Suprapubic skin (tissue), 4 donors: Measurements from ENCODE around the gene ST6GALNAC4. TPM values are rescaled to one million over a fixed set of nuclear protein-coding genes. Genes with fewer than 3 reads are reported as not detected.
A peak's percentile ranks its signal among the peaks of the same experiment; 100 is the strongest.

Experiments
- DNase-seq, 2 donors: peaks; one replicate each; pipeline ENCODE4 v3.0.0-alpha.2; 2019; ENCODE audit warnings: low spot score in 2 of 2
- H3K27ac ChIP-seq: fragments of 200-600 bp; sonication (generic); one replicate; pipeline ENCODE4 v1.5.1; 2019
- H3K27me3 ChIP-seq: fragments of 200-600 bp; sonication (generic); one replicate; pipeline ENCODE4 v1.5.1; 2019
- H3K36me3 ChIP-seq: fragments of 200-600 bp; sonication (generic); one replicate; pipeline ENCODE4 v1.5.1; 2019
- H3K4me1 ChIP-seq: fragments of 200-600 bp; sonication (generic); one replicate; pipeline ENCODE4 v1.5.1; 2019
- H3K4me3 ChIP-seq: fragments of 200-600 bp; sonication (generic); one replicate; pipeline ENCODE4 v1.5.1; 2019; ENCODE audit warnings: mild to moderate bottlenecking
- H3K9me3 ChIP-seq: fragments of 200-600 bp; sonication (generic); one replicate; pipeline ENCODE4 v1.5.1; 2019
- CTCF ChIP-seq, 2 donors: fragments of 200-600 bp in 1 of 2; fragments of 450-650 bp in 1 of 2; sonication (generic) in 1 of 2; IDR thresholded peaks; one replicate each; pipeline ENCODE4 v1.5.1; 2016 to 2019; ENCODE audit warnings: antibody characterized with exemption in 2 of 2, mild to moderate bottlenecking in 1 of 2, moderate library complexity in 1 of 2
- EP300 ChIP-seq: sonication (generic); formaldehyde crosslinking; IDR thresholded peaks from one replicate; pipeline ENCODE4 v1.6.1; 2017; ENCODE audit warnings: antibody characterized with exemption
- POLR2A ChIP-seq, 2 donors: fragments of 450-650 bp; IDR thresholded peaks; one replicate each; pipeline ENCODE4 v1.6.1; 2017; ENCODE audit warnings: antibody characterized with exemption in 2 of 2, mild to moderate bottlenecking in 2 of 2, moderate library complexity in 2 of 2
- POLR2AphosphoS5 ChIP-seq, 3 donors: sonication (generic); formaldehyde crosslinking; IDR thresholded peaks; one replicate each; pipeline ENCODE4 v1.6.1; 2017; ENCODE audit warnings: antibody characterized with exemption in 3 of 3
- WGBS: methylation state at CpG from one replicate; pipeline ENCODE4 v1.1.5; 2018; 5-methylcytosine and 5-hydroxymethylcytosine counted together
- total RNA-seq, 4 donors: library from RNA; depleted of rRNA; stranded (reverse); fragments of >200 nt; gene quantifications; one replicate each; pipeline ENCODE4 v1.1.0, GENCODE V29; 2016

The ST6GALNAC4 gene
- total RNA-seq, result 10 to 100 TPM; 14.6 to 25.2 (median 20.2) TPM

DNA sequence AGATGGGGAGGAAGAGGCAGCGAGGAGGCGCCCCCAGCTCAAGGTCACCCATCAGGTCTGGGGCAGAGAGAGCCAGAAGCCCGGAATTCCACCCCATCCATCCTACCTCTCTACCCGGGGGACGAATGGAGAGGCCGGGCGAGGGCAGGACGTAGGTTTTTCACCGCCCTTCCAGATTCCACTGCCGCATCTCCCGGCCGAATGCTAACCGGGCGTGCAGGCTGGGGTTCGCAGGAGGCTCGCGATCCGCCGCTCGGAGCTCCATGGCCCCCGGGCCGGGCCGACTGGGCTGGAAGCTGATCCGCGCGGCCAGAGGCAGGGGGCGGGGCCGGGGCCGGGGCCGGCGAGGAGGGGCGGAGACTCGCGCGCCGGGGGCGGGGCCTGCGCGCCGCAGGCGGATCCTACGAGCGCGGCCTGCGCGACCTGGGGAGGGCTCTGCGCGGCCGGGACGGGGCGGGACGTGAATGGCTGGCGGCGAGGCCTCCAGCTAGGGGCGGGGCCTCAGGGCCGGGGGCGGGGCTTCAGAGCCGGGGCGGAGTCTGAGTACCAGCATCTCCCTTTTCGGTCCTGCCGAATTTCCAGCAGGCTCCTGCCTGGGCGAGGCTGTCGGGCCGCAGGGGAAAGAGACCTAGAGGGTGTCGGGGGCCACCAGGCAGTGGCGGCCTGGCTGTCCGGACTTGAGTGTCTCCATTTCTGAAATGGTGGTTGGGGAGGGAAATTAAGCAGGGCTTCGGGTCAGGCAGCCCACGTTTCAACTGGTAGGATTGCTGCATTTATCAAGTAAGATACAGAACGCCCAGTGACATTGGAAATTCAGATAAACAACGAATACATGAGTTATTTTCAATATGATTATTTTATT, at the start of gene ST6GALNAC4:
Gene ST6GALNAC4, minus strand, starts transcription at position 322 of the 862 bp plus-strand sequence. CDS start 622 bp downstream, outside the sequence.
- Histone ChIP-seq H3K27ac (peak within 1 kb of the TSS; percentile 50), H3K36me3 (peaks cover 8% of the 10 kb centered on the region), H3K4me1 (peaks cover 70% of the 10 kb centered on the region), H3K4me3 (peak within 1 kb of the TSS; percentile 55), H3K9me3 (no peaks in the 10 kb centered on the region), H3K27me3 (no peaks in the 10 kb centered on the region)
- peak; percentile 95 for DNase-seq
- WGBS, result 7% methylated on average over 17 of the region's 71 CpGs
- TF ChIP-seq POLR2AphosphoS5 (IDR thresholded peaks at IDR 0.05), result no peak
- TF ChIP-seq CTCF (IDR thresholded peaks at IDR 0.05), result no peak
- TF ChIP-seq POLR2A (IDR thresholded peaks at IDR 0.05), result no peak

DNA sequence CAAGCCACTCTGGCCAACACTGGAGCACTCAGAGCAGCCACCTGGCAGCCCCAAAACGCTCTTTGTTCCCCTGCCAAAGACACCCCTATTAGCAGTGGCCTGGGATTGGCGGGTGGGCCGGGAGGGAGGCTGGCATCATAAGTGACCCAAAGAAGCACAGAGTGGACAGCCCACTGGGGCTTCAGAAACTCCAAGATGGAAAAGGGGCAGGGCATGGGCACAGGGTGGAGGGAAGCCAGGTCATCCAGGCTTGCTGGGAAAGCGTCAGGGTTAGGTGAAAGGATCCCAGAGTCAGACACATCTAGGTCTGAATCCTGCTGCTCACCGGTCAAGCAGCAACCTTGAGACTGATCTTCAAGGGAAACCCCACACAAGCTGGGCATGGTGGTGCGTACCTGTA, 49.1 kb upstream of the ST6GALNAC4 start:
- peaks cover 98% of the 10 kb centered on the region for H3K4me1 ChIP-seq
- no peaks in the 10 kb centered on the region for H3K36me3 ChIP-seq
- 30% methylated on average over 4 of the region's 6 CpGs for WGBS
- DNase-seq, result no peak
- H3K9me3 ChIP-seq, result no peaks in the 10 kb centered on the region
- H3K4me3 ChIP-seq, result peak overlapping the region; percentile 20
- no peak for TF ChIP-seq CTCF (IDR thresholded peaks at IDR 0.05)
- TF ChIP-seq POLR2A (IDR thresholded peaks at IDR 0.05), result no peak
- no peak for TF ChIP-seq POLR2AphosphoS5 (IDR thresholded peaks at IDR 0.05)
- TF ChIP-seq EP300, result no peak
- no peaks in the 10 kb centered on the region for H3K27me3 ChIP-seq
- peak overlapping the region; percentile 95 for H3K27ac ChIP-seq

- WGBS, result 62% methylated on average over 13 of the region's 19 CpGs
- peak in 1 of 2 donors; percentile 72 for DNase-seq
- Histone ChIP-seq H3K36me3 (no peaks in the 10 kb centered on the region), H3K4me3 (no peak overlapping the region), H3K9me3 (no peaks in the 10 kb centered on the region), H3K27me3 (no peaks in the 10 kb centered on the region), H3K4me1 (peaks cover 95% of the 10 kb centered on the region), H3K27ac (peak overlapping the region; percentile 95)
- TF ChIP-seq CTCF (IDR thresholded peaks at IDR 0.05), result no peak
- TF ChIP-seq POLR2A (IDR thresholded peaks at IDR 0.05), result no peak
- TF ChIP-seq POLR2AphosphoS5 (IDR thresholded peaks at IDR 0.05), result no peak
- no peak for TF ChIP-seq EP300
Observed at GRCh38 chr9:127963359-127964064, 46.7 kb upstream of the ST6GALNAC4 start.

DNA sequence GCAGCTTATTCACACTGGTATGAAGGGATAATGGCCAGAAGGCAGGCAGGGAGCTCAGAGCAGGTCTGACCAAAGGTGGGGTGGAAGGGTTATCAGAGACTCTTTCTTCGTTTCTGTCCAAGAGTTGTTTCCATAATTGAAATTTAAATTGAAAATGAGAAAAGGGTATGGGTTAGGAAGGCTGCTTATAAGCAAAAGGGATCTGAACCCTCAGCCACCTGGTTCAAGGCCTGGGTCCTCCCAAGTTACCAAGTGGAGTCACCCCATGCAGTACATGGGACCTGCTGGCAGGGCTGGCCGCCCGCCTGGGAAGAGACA, 46.2 kb upstream of the ST6GALNAC4 start:
- Histone ChIP-seq H3K4me3 (no peak overlapping the region), H3K27ac (peak overlapping the region; percentile 95), H3K9me3 (no peaks in the 10 kb centered on the region), H3K36me3 (no peaks in the 10 kb centered on the region), H3K4me1 (peaks cover 90% of the 10 kb centered on the region), H3K27me3 (no peaks in the 10 kb centered on the region)
- 67% methylated on average over 3 of the region's 3 CpGs for WGBS
- TF ChIP-seq POLR2AphosphoS5 (IDR thresholded peaks at IDR 0.05), result no peak
- no peak for TF ChIP-seq CTCF (IDR thresholded peaks at IDR 0.05)
- no peak for TF ChIP-seq EP300
- no peak for TF ChIP-seq POLR2A (IDR thresholded peaks at IDR 0.05)
- DNase-seq, result no peak

- no peaks in the 10 kb centered on the region for H3K36me3 ChIP-seq
- H3K27me3 ChIP-seq, result no peaks in the 10 kb centered on the region
- TF ChIP-seq CTCF (IDR thresholded peaks at IDR 0.05) (no peak), POLR2A (IDR thresholded peaks at IDR 0.05) (no peak), EP300 (no peak), POLR2AphosphoS5 (IDR thresholded peaks at IDR 0.05) (no peak)
- 70% methylated on average over 3 of the region's 3 CpGs for WGBS
- H3K27ac ChIP-seq, result peak overlapping the region; percentile 95
- H3K9me3 ChIP-seq, result no peaks in the 10 kb centered on the region
- peaks cover 87% of the 10 kb centered on the region for H3K4me1 ChIP-seq
- no peak overlapping the region for H3K4me3 ChIP-seq
- peak in 1 of 2 donors; percentile 55 for DNase-seq
Observed at GRCh38 chr9:127962278-127962677, 45.4 kb upstream of the ST6GALNAC4 start.
